HepG2 (cell line): Measurements from ENCODE around the gene SPATA33. TPM values are rescaled to one million over a fixed set of nuclear protein-coding genes. Genes with fewer than 3 reads are reported as not detected.

ENCODE experiments used
- ARID4A ChIP-seq: sonication (generic); formaldehyde crosslinking; IDR thresholded peaks from 2 replicates; pipeline ENCODE4 v1.5.0; 2020; ENCODE audit warnings: mild to moderate bottlenecking, missing genetic modification reagents, borderline replicate concordance
- BRF2 ChIP-seq: sonication (generic); formaldehyde crosslinking; IDR thresholded peaks from 2 replicates; pipeline ENCODE4 v1.8.1; 2022; ENCODE audit warnings: mild to moderate bottlenecking, missing genetic modification reagents
- DNMT3B ChIP-seq: conservative IDR thresholded peaks from 2 replicates; pipeline ENCODE4 v1.6.1; 2016; ENCODE audit warnings: missing biosample characterization, control low read depth
- EP300 ChIP-seq, 3 experiments: sonication (generic) in 1 of 3; formaldehyde crosslinking in 1 of 3; IDR thresholded peaks; 2 replicates each; pipeline versions ENCODE4 v1.5.1 to v1.6.1; 2011 to 2020; ENCODE audit warnings: low read depth in 2 of 3, low read length in 2 of 3, borderline replicate concordance in 1 of 3, improper control_type of control experiment in 1 of 3, mild to moderate bottlenecking in 1 of 3, missing genetic modification reagents in 1 of 3, moderate library complexity in 1 of 3
- HOXA7 ChIP-seq: sonication (generic); formaldehyde crosslinking; IDR thresholded peaks from 2 replicates; pipeline ENCODE4 v1.8.1; 2022; ENCODE audit warnings: mild to moderate bottlenecking, missing genetic modification reagents, moderate library complexity
- KLF15 ChIP-seq: sonication (generic); formaldehyde crosslinking; IDR thresholded peaks from 2 replicates; pipeline ENCODE4 v1.8.1; 2023; ENCODE audit warnings: borderline replicate concordance, mild to moderate bottlenecking, inconsistent platforms, missing genetic modification reagents, mixed read lengths
- PHF5A ChIP-seq: IDR thresholded peaks from one replicate; pipeline ENCODE4 v1.6.1; 2018; ENCODE audit warnings: low read depth, missing genetic modification reagents; ENCODE audit not compliant: unreplicated experiment
- POLR2AphosphoS5 ChIP-seq: IDR thresholded peaks from 2 replicates; pipeline ENCODE4 v1.6.1; 2012; ENCODE audit warnings: low read depth, low read length
- SCMH1 ChIP-seq: sonication (generic); formaldehyde crosslinking; IDR thresholded peaks from 2 replicates; pipeline ENCODE4 v1.9.0; 2021; ENCODE audit warnings: missing genetic modification reagents, mild to moderate bottlenecking, borderline replicate concordance
- ZBED4 ChIP-seq: sonication (generic); formaldehyde crosslinking; IDR thresholded peaks from 2 replicates; pipeline ENCODE4 v1.4.0; 2020; ENCODE audit warnings: missing genetic modification reagents, borderline replicate concordance
- ZFP36 ChIP-seq: fragments of 150-350 bp; IDR thresholded peaks from 2 replicates; pipeline ENCODE4 v1.6.1; 2018; ENCODE audit warnings: borderline replicate concordance, low read length, low read depth; ENCODE audit not compliant: partially characterized antibody
- ZMYM4 ChIP-seq: sonication (generic); formaldehyde crosslinking; IDR thresholded peaks from 2 replicates; pipeline ENCODE4 v1.8.1; 2023; ENCODE audit warnings: mild to moderate bottlenecking, missing genetic modification reagents
- ZNF12 ChIP-seq: sonication (generic); formaldehyde crosslinking; IDR thresholded peaks from 2 replicates; pipeline ENCODE4 v1.5.0; 2020; ENCODE audit warnings: missing genetic modification reagents
- ZNF275 ChIP-seq: sonication (generic); formaldehyde crosslinking; IDR thresholded peaks from 2 replicates; pipeline ENCODE4 v1.8.0; 2022; ENCODE audit warnings: missing genetic modification reagents, mild to moderate bottlenecking, inconsistent platforms, borderline replicate concordance
- ZNF740 ChIP-seq: sonication (generic); formaldehyde crosslinking; IDR thresholded peaks from 2 replicates; pipeline ENCODE4 v1.4.0; 2020; ENCODE audit warnings: missing genetic modification reagents
- ZSCAN29 ChIP-seq: sonication (generic); formaldehyde crosslinking; conservative IDR thresholded peaks from 2 replicates; pipeline ENCODE4 v1.4.0; 2020; ENCODE audit warnings: mild to moderate bottlenecking, missing genetic modification reagents
- polyA plus RNA-seq, 8 experiments: library from polyadenylated mRNA; depleted of rRNA in 3 of 8; stranded (reverse) in 7 of 8; unstranded in 1 of 8; fragments of >200 nt; fragmentation: Illumina TruSeq in 4 of 8; extraction: Trizol in 4 of 8; gene quantifications; 2 replicates each; pipeline versions ENCODE4 v1.2.1 to v1.2.3, GENCODE V29; 2011 to 2016; ENCODE audit warnings: low read depth in 4 of 8, missing spikeins in 1 of 8, mixed read lengths in 1 of 8; ENCODE audit not compliant: insufficient read depth in 1 of 8
- total RNA-seq, 5 experiments: library from RNA; depleted of rRNA; stranded (reverse); fragments of >200 nt; fragmentation: Illumina TruSeq; extraction: Trizol; gene quantifications; 2 replicates each; pipeline ENCODE4 v1.2.3, GENCODE V29; 2016; ENCODE audit warnings: low read depth in 1 of 5

SPATA33 gene
- total and polyA plus RNA-seq, 2 of the 13 experiments (the other 11 are each of a cell fraction or from before 2014, with no cell fraction given) = 5.7 to 11.0 TPM

- TF ChIP-seq ARID4A (CRISPR knock-in tag) = peak; percentile 92
- peak in 1 of 2 experiments; percentile 53; a peak in 1 of 4 replicates for TF ChIP-seq EP300 (IDR thresholded peaks at IDR 0.05; ENCODE audit: low read depth in 2 of 2, low read length in 2 of 2)
- TF ChIP-seq EP300 (CRISPR knock-in tag; IDR thresholded peaks at IDR 0.05; ENCODE audit: borderline replicate concordance) = peak; percentile 27; the same call in 1 of the 2 replicates
- TF ChIP-seq BRF2 (CRISPR knock-in tag) = no peak
- TF ChIP-seq HOXA7 (CRISPR knock-in tag) = no peak
- TF ChIP-seq ZFP36 = no peak
- TF ChIP-seq DNMT3B (CRISPR knock-in tag) = 0 out of 2 replicates have a peak, but pooled peaks have one; percentile 47
- TF ChIP-seq ZBED4 = peak; percentile 79; the same call in 1 of the 2 replicates
- no peak for TF ChIP-seq PHF5A (CRISPR knock-in tag)
- TF ChIP-seq ZNF740 = peak; percentile 25; the same call in 1 of the 2 replicates
- peak; percentile 96 for TF ChIP-seq ZSCAN29
- peak; percentile 85; the same call in 1 of the 2 replicates for TF ChIP-seq ZNF12
- TF ChIP-seq SCMH1 (CRISPR knock-in tag) = no peak
- TF ChIP-seq KLF15 (CRISPR knock-in tag) = no peak
- TF ChIP-seq ZMYM4 (CRISPR knock-in tag) = no peak; the same call in none of the 2 replicates
- TF ChIP-seq POLR2AphosphoS5 = peak; percentile 44
- TF ChIP-seq ZNF275 (CRISPR knock-in tag) = peak; percentile 23; the same call in 1 of the 2 replicates
Observed at GRCh38 chr16:89700100-89700648, 42.5 kb downstream of the SPATA33 start (continued).
